Measurements from ENCODE around the gene SLC66A2. TPM values are rescaled to one million over a fixed set of nuclear protein-coding genes. Genes with fewer than 3 reads are reported as not detected.

SLC66A2 gene
- total and polyA plus RNA-seq, 2 of the 13 experiments (the other 11 are each of a cell fraction or from before 2014, with no cell fraction given), result 33.5 to 41.9 TPM

- peak; percentile 36 for TF ChIP-seq ZNF687 (CRISPR knock-in tag; IDR thresholded peaks at IDR 0.05)
- 0 out of 2 replicates have a peak, but pooled peaks have one; percentile 48 for TF ChIP-seq HNRNPL (IDR thresholded peaks at IDR 0.05; ENCODE audit: low read depth, low read length)
- no peak for TF ChIP-seq SMARCE1 (IDR thresholded peaks at IDR 0.05; ENCODE audit: borderline replicate concordance)
- 0 out of 2 replicates have a peak, but pooled peaks have one; percentile 23 for TF ChIP-seq PITX1 (CRISPR knock-in tag; IDR thresholded peaks at IDR 0.05)
- TF ChIP-seq POLR2G (IDR thresholded peaks at IDR 0.05; ENCODE audit: low read depth, low read length), result no peak
- TF ChIP-seq FOXA3 (CRISPR knock-in tag; IDR thresholded peaks at IDR 0.05), result no peak
- TF ChIP-seq SP4 (CRISPR knock-in tag; IDR thresholded peaks at IDR 0.05), result no peak
- no peak for TF ChIP-seq ZNF274 (CRISPR knock-in tag; IDR thresholded peaks at IDR 0.05)
- TF ChIP-seq, protein P1, sequence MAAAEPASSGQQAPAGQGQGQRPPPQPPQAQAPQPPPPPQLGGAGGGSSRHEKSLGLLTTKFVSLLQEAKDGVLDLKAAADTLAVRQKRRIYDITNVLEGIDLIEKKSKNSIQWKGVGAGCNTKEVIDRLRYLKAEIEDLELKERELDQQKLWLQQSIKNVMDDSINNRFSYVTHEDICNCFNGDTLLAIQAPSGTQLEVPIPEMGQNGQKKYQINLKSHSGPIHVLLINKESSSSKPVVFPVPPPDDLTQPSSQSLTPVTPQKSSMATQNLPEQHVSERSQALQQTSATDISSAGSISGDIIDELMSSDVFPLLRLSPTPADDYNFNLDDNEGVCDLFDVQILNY (CRISPR knock-in tag; conservative IDR thresholded peaks at IDR 0.05), result no peak
- TF ChIP-seq ZNF296 (CRISPR knock-in tag; conservative IDR thresholded peaks at IDR 0.05), result 0 out of 2 replicates have a peak, but pooled peaks have one; percentile 15
- no peak for TF ChIP-seq FOSL1 (CRISPR knock-in tag; IDR thresholded peaks at IDR 0.05; ENCODE audit: borderline replicate concordance)
Measured at GRCh38 chr18:79853303-79853992, 98.0 kb downstream of the SLC66A2 start (continued).
